Measurements from ENCODE around the gene GREB1L.

GRCh38 chr18:21538230-21538629, 296.2 kb downstream of the GREB1L start:
- TF ChIP-seq CTCF (IDR thresholded peaks at IDR 0.05): no peak
- TF ChIP-seq POLR2A (IDR thresholded peaks at IDR 0.05; ENCODE audit: low read depth): no peak
- no peak for TF ChIP-seq POLR2AphosphoS5 (IDR thresholded peaks at IDR 0.05)

Data from esophagus muscularis mucosa (tissue), 3 donors.